Measurements from ENCODE around the gene ZCCHC17. TPM values are rescaled to one million over a fixed set of nuclear protein-coding genes. Genes with fewer than 3 reads are reported as not detected.

The ZCCHC17 gene
- total and polyA plus RNA-seq, 8 donors = 1.8 to 39.0 (median 23.2) TPM; not detected in 1

GRCh38 chr1:31405578-31406245, 108.9 kb downstream of the ZCCHC17 start:
- no peaks in the 10 kb centered on the region for H3K4me1 ChIP-seq
- intact Hi-C loops (cut with DNase I; ENCODE audit: low total_unique reads) = no loop called here
- WGBS, 5 donors = 90 to 94% (median 91%) methylated on average over 6 of the region's 6 CpGs
- no peaks in the 10 kb centered on the region for H3K9me3 ChIP-seq
- peaks cover 0 to 12% (median 0%) of the 10 kb centered on the region in 3 donors for H3K27me3 ChIP-seq
- no peak overlapping the region for H3K27ac ChIP-seq
- no peak for DNase-seq
- TF ChIP-seq EP300 (IDR thresholded peaks at IDR 0.05) = no peak
- TF ChIP-seq CTCF (IDR thresholded peaks at IDR 0.05) = no peak
- no peak for TF ChIP-seq POLR2A (IDR thresholded peaks at IDR 0.05)
- TF ChIP-seq POLR2AphosphoS5 (IDR thresholded peaks at IDR 0.05) = no peak
- H3K4me3 ChIP-seq = no peak overlapping the region
- no peaks in the 10 kb centered on the region for H3K36me3 ChIP-seq

GRCh38 chr1:31407029-31407626, 110.3 kb downstream of the ZCCHC17 start:
- intact Hi-C loops (cut with DNase I; ENCODE audit: low total_unique reads) = no loop called here
- Histone ChIP-seq H3K4me1 (no peaks in the 10 kb centered on the region), H3K9me3 (no peaks in the 10 kb centered on the region), H3K4me3 (no peak overlapping the region), H3K27ac (no peak overlapping the region), H3K36me3 (no peaks in the 10 kb centered on the region), H3K27me3 (peaks cover 0 to 25% (median 0%) of the 10 kb centered on the region in 3 donors)
- TF ChIP-seq CTCF (IDR thresholded peaks at IDR 0.05) = no peak
- no peak for TF ChIP-seq POLR2A (IDR thresholded peaks at IDR 0.05)
- no peak for TF ChIP-seq POLR2AphosphoS5 (IDR thresholded peaks at IDR 0.05)
- TF ChIP-seq EP300 (IDR thresholded peaks at IDR 0.05) = no peak
- DNase-seq = no peak
- WGBS, 5 donors = 82 to 91% (median 89%) methylated on average over 15 to 18 of the region's 18 CpGs

GRCh38 chr1:31408788-31409318, 112.0 kb downstream of the ZCCHC17 start:
- intact Hi-C loops (cut with DNase I; ENCODE audit: low total_unique reads) = no loop called here
- WGBS, 5 donors = 82 to 90% (median 88%) methylated on average over 5 of the region's 5 CpGs
- no peak for DNase-seq
- no peak overlapping the region for H3K4me3 ChIP-seq
- peaks cover 0 to 37% (median 7%) of the 10 kb centered on the region in 3 donors for H3K27me3 ChIP-seq
- no peak for TF ChIP-seq POLR2AphosphoS5 (IDR thresholded peaks at IDR 0.05)
- no peak for TF ChIP-seq POLR2A (IDR thresholded peaks at IDR 0.05)
- no peak for TF ChIP-seq CTCF (IDR thresholded peaks at IDR 0.05)
- no peak for TF ChIP-seq EP300 (IDR thresholded peaks at IDR 0.05)
- no peaks in the 10 kb centered on the region for H3K36me3 ChIP-seq
- H3K4me1 ChIP-seq = peaks cover 5 to 15% (median 13%) of the 10 kb centered on the region in 4 donors
- H3K9me3 ChIP-seq = no peaks in the 10 kb centered on the region
- H3K27ac ChIP-seq = no peak overlapping the region

GRCh38 chr1:31409946-31410858, 113.4 kb downstream of the ZCCHC17 start:
- intact Hi-C loops (cut with DNase I; ENCODE audit: low total_unique reads) = no loop called here
- TF ChIP-seq CTCF (IDR thresholded peaks at IDR 0.05) (no peak), EP300 (IDR thresholded peaks at IDR 0.05) (no peak), POLR2AphosphoS5 (IDR thresholded peaks at IDR 0.05) (no peak), POLR2A (IDR thresholded peaks at IDR 0.05) (no peak)
- H3K4me3 ChIP-seq = no peak overlapping the region
- DNase-seq = no peak
- peaks cover 5 to 27% (median 22%) of the 10 kb centered on the region in 4 donors for H3K4me1 ChIP-seq
- H3K27me3 ChIP-seq = peaks cover 0 to 37% (median 10%) of the 10 kb centered on the region in 3 donors
- 60 to 74% (median 64%) methylated on average over 6 of the region's 6 CpGs for WGBS, 5 donors
- no peak overlapping the region for H3K27ac ChIP-seq
- no peaks in the 10 kb centered on the region for H3K9me3 ChIP-seq
- H3K36me3 ChIP-seq = no peaks in the 10 kb centered on the region

Measured in stomach (tissue), 9 donors.